HG03025 (cell line): ENCODE results near the gene ELOVL1.
"Not testable (repeated sequence)": the region's sequence is repeated elsewhere in the genome, so short reads cannot be mapped to it uniquely, and the experiment has no call there.

ENCODE experiments used
- ATAC-seq: cut with Tn5 transposase; IDR thresholded peaks from one replicate; pipeline ENCODE4 v1.9.1; 2021; ENCODE audit warnings: mild to moderate bottlenecking, moderate library complexity; ENCODE audit not compliant: unreplicated experiment, low FRiP score

ELOVL1 gene

DNA sequence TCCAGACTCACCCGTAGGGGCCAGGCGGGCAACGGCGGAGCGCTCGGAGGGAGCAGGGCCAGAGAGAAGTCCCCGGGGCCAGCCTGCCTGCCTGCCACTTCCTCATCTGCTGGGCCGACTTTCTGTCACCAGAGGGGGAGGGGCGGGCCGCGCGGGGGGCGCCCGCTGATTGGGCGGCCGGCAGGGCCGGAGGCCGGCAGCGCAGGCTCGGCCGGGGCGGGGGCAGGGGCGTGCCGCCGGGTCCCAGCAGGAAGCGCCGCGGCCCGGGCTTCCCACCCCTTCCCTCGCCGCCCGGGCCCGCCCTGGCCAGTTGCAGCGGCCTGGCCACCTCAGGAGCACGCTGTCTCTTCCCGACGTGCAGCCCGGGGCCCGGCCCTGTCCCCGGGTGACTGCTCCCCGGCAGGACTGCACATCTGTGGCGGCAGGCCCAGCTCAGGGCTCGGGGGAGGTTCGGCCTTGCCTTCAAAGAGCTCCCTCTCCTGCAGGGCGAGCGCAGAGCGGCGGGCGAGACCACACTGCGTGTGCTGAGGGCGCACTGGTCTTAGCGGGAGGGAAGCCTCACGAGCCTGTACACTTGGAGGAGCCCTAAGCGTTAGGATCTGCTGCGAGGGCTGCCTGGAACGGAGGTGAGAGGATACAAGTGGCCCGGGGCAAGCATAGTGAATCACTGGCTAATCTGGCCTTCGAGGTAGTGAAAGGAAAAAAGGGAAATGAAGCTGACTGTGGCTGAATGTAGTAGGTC is at the start of gene ELOVL1:
Gene ELOVL1 (minus strand): TSS at position 108 of the 742 bp plus-strand sequence. CDS start 2,402 bp downstream, outside the sequence.
- peak; percentile 76 for ATAC-seq

DNA sequence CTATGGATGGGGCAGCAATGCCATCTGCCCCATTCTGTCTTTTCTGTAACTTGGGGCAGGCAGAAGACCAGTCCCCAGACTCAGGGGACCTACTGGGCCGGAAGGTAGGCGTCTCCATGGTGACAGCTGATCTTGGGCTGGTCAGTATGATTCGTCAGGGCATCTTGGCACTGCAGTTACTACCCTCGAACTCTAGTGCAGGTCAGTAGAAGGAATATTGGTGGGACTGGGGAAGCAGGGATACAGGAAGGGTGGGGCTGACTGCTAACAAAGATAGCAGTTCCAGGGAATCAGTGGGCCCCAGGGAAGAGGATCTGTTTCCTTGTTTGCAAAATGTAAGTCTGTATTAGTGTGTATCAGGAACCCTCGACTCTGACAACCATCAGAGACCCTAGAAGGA is 48.1 kb upstream of the ELOVL1 start:
- no peak for ATAC-seq

DNA sequence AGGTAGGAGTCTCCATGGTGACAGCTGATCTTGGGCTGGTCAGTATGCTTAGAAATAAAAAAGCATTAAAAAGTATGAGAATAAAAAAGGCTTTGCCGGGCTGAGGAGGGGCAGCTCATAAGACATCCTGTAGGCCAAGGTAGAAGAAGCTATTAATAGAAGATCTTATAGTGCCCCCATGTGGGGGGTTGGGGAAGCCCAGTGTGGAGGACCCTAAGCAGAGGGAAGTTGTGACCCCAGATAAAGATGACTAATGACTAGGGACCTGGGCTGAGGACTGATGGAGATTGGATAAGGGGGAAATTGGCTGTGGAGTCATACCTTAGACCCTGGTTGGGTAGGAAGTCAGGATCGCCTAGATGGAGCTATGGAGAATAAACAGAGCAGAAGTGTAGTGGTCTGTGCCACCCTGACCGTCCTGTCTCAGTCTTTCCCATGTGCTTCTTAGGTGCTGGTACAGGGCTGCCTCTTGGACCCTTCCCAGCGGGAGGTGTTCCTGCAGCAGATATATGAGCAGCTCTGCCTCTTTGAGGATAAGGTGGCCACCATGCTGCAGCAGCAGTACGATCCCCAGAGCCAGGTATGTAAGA is 46.9 kb upstream of the ELOVL1 start:
- no peak for ATAC-seq

GRCh38 chr1:43413426-43413825 is 45.6 kb upstream of the ELOVL1 start:
- not testable (repeated sequence) for ATAC-seq

DNA sequence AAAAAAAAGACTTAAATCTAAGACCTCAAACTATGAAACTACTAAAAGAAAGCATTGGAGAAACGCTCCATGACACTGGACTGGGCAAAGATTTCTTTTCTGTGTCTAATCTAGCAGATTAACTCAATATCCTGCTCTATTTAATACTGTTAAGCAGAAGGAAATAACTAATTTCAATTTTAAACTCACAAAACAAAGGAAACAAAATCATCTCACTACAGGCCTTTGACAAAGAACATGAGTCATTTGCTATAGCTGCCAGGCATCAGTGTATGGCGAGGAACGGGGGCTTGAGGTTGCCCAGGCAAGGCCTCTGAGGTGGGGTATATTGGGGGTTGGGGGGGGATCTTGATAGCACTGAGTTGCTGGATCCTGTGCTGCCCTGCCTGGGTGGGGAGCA is 42.8 kb upstream of the ELOVL1 start:
- ATAC-seq = no peak

GRCh38 chr1:43405876-43406234 is 38.0 kb upstream of the ELOVL1 start:
- ATAC-seq = no peak

GRCh38 chr1:43405219-43405875 is 37.5 kb upstream of the ELOVL1 start:
- no peak for ATAC-seq

DNA sequence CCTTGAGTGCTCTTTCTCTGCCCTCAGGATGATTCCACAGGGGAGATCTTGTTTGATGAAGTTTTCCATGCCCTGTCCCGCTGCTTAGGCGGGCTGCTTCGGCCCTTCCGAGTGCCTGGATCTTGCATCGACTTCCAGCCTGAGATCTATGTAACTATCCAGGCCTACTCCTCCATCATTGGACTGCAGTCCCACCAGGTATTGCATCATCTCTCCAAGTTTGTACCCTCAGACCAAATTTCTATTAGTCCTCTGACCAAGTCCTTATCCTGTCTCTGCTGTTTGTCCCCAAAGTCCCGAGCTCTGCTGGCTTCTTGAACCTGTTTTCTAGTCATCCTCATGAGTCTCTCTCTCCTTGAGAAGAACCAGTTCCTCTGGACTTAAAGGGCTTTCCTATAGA is 36.5 kb upstream of the ELOVL1 start:
- no peak for ATAC-seq

GRCh38 chr1:43402089-43402865 is 34.5 kb upstream of the ELOVL1 start:
- ATAC-seq = no peak

DNA sequence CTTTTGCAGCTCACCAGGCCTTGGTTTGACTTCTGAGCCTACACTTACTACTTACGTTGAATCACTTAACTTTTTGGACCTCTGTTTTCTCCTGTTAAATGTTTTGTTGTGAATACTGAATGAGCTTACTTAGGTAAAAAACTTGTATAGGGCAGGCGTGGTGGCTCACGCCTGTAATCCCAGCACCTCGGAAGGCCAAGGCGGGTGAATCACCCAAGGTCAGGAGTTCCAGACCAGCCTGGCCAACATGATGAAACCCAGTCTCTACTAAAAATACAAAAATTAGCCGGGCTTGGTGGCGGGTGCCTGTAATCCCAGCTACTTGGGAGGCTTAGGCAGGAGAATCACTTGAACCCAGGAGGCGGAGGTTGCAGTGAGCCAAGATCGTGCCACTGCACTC is 32.6 kb upstream of the ELOVL1 start:
- not testable (repeated sequence) for ATAC-seq

GRCh38 chr1:43398227-43398626 is 30.4 kb upstream of the ELOVL1 start:
- ATAC-seq = no peak

DNA sequence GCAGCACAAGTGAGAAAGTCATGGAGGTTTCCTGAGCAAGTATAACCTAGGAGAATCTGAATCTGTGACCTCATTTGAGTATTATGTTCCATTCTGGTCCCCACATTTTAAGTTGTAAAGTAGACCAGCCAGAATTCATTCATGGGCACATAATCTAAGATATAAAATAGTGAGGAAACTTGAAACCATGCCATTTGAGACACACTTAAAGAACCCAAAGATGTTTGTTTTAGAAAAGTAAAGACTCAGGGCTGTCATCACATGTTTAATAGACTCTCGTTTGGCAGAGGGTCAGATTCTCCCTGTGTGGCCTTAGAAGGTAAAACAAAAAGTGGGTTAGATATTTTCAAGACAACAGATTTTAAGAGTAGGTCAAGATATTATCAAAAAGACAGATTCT is 28.2 kb upstream of the ELOVL1 start:
- ATAC-seq = no peak

DNA sequence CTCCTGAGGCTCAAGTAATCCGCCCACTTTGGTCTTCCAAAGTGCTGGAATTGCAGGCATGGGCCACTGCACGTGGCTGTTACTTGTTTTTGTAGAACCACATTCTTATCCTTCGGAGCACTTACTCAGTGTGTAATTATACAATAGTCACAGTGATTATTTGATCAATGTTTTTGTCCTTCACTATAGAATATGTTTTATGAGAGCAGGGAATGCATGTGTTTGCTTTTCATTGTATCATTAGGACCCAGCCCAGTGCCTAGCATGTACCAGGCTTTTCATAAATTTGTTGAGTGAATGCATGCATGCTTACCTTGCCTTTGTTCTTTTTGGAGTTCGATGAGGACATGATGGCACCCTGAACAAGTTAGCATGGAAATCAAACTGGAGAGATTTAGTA is 27.7 kb upstream of the ELOVL1 start:
- ATAC-seq = no peak

GRCh38 chr1:43392702-43393101 is 24.9 kb upstream of the ELOVL1 start:
- no peak for ATAC-seq

GRCh38 chr1:43389326-43390313 is 21.8 kb upstream of the ELOVL1 start, which contains the start of the genes MED8 and SZT2:
MED8 (minus strand) TSS chr1:43389800; CDS start chr1:43389764, 36 bp downstream.
SZT2 (plus strand) TSS chr1:43389899; CDS start chr1:43389969, 70 bp downstream.
- peak; percentile 81 for ATAC-seq

DNA sequence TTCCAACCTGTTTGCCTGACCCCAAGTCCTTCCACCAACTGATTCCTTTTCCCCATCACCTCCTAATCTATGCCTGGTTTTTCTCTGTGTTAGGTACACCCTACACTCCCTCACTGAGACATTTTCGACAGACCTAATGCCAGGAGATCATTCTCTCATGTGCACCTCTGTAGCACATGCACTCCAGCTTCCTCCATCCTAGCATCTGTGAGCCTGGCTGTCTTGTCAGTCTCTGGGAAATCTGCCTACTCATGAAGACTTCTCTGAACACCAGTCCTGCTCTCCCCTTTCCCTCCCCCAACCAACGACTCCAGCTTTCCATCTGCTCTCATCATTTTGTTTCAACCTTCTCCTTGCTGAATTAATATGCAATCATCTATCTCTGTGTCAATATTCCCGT is 20.8 kb upstream of the ELOVL1 start:
- no peak for ATAC-seq

DNA sequence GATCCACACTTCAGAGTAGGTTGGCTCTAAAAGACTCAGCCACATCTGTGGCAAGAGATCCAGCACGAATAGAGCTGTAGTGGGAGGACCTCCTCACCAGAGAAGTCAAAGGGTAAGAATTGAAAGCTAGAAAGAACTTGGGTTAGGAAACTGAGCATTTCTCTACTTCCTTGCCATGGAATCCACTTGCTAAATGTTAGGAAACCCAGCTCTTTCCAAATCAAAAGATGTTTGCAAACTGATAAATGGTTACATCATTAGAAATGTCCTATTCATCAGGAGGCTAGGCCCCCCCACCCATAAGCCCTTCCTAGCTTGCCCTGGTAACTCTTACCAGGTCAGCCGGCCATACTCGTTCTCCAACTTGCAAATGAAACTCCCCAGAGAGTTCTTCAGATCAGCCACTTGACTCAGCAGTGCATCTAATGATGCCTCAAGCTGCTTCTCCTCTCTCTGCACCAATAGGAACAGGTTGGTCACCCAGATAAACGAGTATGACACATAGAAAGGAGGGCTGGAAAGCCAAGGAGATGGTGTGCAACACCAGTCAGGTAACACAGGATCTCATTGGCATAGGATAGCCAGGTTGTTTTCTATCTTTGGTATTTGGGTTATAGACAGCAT is 20.3 kb upstream of the ELOVL1 start:
- no peak for ATAC-seq

DNA sequence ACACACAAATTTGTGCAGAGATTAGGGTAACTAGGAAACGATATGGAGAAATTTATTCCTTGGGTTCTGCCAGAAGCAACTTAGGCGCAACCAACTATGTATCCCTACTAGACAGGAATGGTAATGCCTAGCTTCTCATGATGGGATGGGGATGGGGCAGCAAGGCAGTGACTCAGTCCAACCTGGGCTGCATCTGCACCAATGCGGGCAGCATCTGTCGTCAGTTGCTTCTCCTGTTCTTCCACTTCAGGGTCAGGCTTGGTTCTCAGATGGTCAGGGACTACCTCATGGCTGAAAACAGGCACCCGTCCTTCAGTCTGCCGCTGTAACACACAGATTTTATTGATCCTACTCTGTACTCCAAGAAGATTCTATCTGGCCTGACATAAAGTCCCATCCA is 18.9 kb upstream of the ELOVL1 start:
- no peak for ATAC-seq

DNA sequence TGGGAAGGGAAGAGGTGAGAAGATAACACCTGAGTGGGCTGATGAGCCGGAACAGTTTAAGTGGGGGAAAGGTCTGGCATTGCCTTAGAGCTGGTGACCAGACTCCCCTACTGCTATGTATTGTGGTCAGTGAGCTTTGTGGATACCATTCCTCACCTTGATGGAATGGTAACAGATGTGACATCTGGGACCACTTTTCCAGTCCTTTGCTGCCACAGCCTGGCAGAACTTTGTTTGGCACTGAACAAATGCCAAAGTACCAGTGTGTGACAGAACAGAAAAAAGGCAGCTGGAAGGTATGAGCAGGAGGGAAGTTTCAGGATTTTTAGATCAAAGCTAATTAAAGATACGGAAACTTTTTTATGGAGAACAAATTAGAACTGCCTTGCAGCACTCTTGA is 15.6 kb upstream of the ELOVL1 start:
- no peak for ATAC-seq
